Measurements from ENCODE around the gene HBA2.
"Not testable (repeated sequence)": the region's sequence is repeated elsewhere in the genome, so short reads cannot be mapped to it uniquely, and the experiment has no call there.

Gene HBA2

DNA sequence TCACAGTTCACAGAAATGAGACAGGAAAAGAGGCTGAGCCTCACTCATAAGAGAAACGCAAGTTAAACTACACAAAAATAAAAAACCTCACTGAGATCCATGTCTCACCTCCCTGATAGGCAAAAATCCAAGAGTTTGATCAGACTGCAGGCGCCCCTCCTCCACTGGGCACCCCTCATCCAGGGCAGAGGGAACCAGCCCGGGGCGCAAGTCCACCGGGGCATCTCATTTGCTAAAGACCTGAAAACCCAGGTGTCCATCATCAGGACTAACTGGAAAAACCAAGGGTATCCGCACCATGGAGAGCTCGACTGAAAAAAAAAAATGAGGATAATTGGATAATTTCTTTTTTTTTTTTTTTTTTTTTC, 17.7 kb upstream of the HBA2 start:
- DNase-seq (ENCODE audit: low spot score), result no peak

GRCh38 chr16:159136-159849, 13.4 kb upstream of the HBA2 start:
- no peak for DNase-seq (ENCODE audit: low spot score)

- DNase-seq (ENCODE audit: low spot score), result not testable (repeated sequence)
These were observed 12.4 kb upstream of the HBA2 start for GRCh38 chr16:160242-160641.

DNA sequence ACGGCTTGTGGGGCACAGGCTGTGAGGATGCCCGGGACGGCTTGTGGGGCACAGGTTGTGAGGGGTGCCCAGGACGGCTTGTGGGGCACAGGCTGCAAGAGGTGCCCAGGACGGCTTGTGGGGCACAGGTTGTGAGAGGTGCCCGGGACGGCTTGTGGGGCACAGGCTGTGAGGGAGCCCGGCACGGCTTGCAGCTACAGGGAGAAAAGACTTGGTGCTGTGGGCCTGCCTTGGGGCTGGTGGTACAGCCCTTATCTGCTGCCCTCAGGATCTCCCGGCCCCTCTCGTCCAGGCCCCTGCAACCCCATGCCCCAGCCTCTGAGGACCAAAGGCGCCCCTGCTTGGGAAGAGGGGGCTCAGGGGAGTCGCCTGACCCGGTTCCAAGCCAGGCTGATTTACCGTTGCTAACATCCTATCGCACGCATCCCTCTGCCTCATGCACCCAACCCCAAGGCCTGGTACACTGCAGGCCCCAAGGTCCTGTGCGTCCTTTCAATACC, 11.9 kb upstream of the HBA2 start:
- no peak for DNase-seq (ENCODE audit: low spot score)

GRCh38 chr16:162271-162991, 10.2 kb upstream of the HBA2 start:
- DNase-seq (ENCODE audit: low spot score), result no peak

DNA sequence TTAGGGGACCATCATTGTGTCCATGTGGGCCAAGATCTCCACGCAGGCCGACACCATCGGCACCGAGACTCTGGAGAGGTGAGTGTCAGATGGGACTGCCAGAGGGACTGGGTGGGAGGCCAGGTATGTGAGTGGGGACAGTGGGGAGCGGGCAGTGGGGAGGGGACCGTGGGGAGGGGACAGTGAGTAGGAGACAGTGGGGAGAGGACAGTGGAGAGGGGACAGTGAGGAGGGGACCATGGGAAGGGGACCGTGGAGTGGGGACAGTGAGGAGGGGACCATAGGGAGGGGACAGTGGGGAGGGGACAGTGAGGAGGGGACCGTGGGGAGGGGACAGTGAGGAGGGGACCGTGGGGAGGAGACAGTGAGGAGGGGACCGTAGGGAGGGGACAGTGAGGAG, 9.5 kb upstream of the HBA2 start:
- DNase-seq (ENCODE audit: low spot score), result not testable (repeated sequence)

GRCh38 chr16:163696-164095, 9.0 kb upstream of the HBA2 start:
- not testable (repeated sequence) for DNase-seq (ENCODE audit: low spot score)

- DNase-seq (ENCODE audit: low spot score), result not testable (repeated sequence)
These were observed 8.4 kb upstream of the HBA2 start for GRCh38 chr16:164134-164823.

DNA sequence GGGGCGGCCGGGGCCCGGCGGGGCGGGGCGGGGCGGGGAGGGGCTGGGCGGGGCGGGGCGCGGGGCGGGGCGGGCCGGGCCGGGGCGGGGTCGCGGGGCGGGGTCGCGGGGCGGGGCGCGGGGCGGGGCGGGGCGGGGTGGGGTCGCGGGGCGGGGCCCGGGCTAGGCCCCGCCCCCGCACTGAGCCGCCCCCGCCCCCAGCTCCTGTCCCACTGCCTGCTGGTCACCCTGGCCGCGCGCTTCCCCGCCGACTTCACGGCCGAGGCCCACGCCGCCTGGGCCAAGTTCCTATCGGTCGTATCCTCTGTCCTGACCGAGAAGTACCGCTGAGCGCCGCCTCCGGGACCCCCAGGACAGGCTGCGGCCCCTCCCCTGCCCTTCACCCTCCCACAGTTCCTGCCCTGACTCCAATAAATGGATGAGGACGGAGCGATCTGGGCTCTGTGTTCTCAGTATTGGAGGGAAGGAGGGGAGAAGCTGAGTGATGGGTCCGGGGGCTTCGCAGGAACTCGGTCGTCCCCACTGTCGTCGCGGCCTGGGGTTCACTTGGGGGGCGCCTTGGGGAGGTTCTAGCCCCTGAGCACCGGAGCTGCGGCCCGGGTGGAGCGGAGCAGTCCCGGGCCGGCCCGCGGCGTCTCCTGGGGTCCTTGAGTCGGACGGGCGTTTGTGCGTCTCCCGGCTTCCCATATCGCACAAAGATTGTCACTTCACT, 7.7 kb upstream of the HBA2 start:
- DNase-seq (ENCODE audit: low spot score), result no peak

DNA sequence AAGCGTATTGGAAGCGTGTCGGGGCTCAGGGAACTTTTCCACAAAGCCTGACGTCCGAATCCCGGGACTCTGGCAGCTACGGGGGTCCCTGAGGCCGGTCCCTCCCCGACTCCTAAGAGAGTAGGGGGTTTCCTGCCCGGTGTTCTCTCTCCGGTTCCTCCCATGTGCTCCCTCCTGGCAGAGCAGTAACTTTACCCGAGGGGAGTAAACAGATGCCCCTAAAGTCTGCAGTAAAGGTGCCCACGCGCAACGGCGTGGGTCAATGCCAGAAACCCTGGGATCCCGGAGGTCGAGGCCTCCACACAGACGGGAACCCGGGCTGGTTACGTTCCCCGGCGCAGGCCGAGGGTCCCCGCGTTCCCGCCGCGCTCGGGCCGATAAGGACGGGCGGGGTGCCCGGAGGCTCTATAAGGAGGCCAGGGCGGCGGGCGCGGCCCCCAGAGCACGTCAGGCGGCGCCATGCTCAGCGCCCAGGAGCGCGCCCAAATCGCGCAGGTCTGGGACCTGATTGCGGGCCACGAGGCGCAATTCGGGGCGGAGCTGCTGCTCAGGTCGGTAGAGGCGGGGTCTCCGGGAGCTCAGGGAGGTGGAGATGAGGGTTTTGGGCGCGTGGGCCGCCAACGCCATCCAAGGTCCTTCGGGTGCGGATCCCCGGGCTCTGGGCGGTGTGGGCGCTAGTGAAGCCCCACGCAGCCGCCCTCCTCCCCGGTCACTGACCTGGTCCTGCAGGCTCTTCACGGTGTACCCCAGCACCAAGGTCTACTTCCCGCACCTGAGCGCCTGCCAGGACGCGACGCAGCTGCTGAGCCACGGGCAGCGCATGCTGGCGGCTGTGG, 6.9 kb upstream of the HBA2 start, which contains the start of gene HBM:
TSS of gene HBM (plus strand) at position 440 of the 836 bp plus-strand sequence. CDS start at position 460, 20 bp downstream.
- DNase-seq (ENCODE audit: low spot score), result no peak

GRCh38 chr16:166375-167121, 6.1 kb upstream of the HBA2 start:
- no peak for DNase-seq (ENCODE audit: low spot score)

DNA sequence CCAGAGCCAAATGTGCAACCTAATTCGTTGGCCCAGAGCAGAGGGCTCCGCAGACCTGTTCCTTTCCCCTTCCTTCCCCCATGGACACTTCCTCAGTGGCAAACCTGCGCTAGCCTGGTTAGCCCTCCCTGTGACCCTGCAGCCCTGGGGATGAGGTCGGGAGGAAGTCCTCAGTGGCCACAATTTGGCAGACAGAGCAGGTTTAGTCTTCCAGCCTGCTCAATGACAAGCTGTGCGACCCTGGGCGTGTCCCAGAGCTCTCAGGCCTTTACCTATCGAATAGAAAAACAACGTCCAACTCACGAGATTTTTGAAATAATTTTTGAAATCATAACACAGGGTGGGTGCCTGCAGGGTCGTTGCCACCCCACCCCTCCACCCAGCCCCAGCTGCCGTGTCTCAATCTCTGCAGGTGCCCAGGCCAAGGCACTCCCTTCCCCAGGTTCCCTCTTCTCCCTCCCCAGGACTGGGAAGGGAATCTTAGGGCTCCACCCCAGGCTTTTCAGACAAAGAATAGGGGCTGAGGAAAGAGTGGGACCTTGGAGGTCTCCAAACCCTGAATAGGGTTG, 5.5 kb upstream of the HBA2 start:
- no peak for DNase-seq (ENCODE audit: low spot score)

DNA sequence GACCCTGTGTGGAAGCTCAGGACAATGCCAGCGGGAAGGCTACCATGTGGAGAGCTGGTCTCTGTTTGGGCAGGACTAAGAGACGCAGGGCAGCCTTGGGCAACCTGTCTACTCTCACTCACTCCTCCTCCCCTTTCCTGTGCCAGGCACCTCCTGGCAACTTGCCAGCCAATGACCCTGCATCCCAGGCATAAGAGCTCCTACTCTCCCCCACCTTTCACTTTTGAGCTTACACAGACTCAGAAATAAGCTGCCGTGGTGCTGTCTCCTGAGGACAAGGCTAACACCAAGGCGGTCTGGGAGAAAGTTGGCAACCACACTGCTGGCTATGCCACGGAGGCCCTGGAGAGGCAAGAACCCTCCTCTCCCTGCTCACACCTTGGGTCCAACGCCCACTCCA, 4.3 kb upstream of the HBA2 start:
- no peak for DNase-seq (ENCODE audit: low spot score)

GRCh38 chr16:169014-169413, 3.7 kb upstream of the HBA2 start:
- DNase-seq (ENCODE audit: low spot score), result no peak

DNA sequence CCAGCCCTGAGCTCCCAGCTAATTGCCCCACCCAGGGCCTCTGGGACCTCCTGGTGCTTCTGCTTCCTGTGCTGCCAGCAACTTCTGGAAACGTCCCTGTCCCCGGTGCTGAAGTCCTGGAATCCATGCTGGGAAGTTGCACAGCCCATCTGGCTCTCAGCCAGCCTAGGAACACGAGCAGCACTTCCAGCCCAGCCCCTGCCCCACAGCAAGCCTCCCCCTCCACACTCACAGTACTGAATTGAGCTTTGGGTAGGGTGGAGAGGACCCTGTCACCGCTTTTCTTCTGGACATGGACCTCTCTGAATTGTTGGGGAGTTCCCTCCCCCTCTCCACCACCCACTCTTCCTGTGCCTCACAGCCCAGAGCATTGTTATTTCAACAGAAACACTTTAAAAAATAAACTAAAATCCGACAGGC, 2.6 kb upstream of the HBA2 start:
- not testable (repeated sequence) for DNase-seq (ENCODE audit: low spot score)

DNA sequence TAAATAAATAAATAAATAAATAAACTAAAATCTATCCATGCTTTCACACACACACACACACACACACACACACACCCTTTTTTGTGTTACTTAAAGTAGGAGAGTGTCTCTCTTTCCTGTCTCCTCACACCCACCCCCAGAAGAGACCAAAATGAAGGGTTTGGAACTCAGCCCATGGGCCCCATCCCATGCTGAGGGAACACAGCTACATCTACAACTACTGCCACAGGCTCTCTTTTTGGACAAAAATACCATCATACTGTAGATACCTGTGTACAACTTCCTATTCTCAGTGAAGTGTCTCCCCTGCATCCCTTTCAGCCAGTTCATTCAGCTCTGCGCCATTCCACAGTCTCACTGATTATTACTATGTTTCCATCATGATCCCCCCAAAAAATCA, 1.9 kb upstream of the HBA2 start:
- DNase-seq (ENCODE audit: low spot score), result no peak

DNA sequence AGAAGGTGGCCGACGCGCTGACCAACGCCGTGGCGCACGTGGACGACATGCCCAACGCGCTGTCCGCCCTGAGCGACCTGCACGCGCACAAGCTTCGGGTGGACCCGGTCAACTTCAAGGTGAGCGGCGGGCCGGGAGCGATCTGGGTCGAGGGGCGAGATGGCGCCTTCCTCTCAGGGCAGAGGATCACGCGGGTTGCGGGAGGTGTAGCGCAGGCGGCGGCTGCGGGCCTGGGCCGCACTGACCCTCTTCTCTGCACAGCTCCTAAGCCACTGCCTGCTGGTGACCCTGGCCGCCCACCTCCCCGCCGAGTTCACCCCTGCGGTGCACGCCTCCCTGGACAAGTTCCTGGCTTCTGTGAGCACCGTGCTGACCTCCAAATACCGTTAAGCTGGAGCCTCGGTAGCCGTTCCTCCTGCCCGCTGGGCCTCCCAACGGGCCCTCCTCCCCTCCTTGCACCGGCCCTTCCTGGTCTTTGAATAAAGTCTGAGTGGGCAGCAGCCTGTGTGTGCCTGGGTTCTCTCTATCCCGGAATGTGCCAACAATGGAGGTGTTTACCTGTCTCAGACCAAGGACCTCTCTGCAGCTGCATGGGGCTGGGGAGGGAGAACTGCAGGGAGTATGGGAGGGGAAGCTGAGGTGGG, 657 bp downstream of the HBA2 start:
- DNase-seq (ENCODE audit: low spot score), result not testable (repeated sequence)

GRCh38 chr16:173928-174769, 1.5 kb downstream of the HBA2 start:
- not testable (repeated sequence) for DNase-seq (ENCODE audit: low spot score)

Data from left forelimb (tissue), 1 donor.